NCI-H510A treated with DMSO at 0.1 percent for 48 hours (cell line): ENCODE measurements around the gene TMPRSS6.

ENCODE experiments used
- DNase-seq: peaks from one replicate; lab custom pipeline; 2025; lab: John Stamatoyannopoulos, UW

Gene TMPRSS6

DNA sequence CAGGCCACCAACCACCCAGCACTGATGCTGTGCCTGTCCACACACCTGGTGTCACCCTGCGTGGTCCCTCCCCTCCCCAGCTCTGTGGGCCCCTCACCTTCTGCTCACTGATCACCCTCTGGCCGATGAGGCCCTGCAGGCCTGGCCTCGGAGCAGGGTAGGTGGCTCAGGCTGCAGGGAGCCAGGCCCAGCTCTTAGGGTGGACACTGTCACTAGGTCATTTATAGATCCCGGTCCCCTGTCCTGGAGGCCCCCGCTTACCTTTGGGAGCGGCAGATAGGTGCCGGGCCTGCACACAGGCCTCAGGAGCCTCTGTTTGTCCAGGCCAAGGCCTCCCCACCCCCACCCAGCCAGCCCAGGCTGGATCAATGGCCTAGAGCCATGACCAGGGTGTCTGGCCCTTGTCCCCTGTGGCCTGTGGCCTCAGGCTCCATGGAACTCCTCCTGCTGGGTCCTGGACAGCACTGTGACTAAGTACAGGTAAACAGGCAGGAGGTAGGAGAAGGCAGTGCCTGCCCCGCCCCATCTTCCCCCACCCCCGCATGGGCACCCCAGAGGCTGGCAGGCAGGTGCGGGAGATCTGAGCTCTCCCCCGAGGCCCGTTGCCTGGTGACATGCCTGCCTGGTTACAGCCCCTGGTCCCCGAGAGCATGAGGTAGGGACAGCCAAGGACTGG, at the start of gene TMPRSS6:
TSS of gene TMPRSS6 (minus strand) at position 472 of the 676 bp plus-strand sequence. CDS start 6,296 bp downstream, outside the sequence.
- no peak for DNase-seq

DNA sequence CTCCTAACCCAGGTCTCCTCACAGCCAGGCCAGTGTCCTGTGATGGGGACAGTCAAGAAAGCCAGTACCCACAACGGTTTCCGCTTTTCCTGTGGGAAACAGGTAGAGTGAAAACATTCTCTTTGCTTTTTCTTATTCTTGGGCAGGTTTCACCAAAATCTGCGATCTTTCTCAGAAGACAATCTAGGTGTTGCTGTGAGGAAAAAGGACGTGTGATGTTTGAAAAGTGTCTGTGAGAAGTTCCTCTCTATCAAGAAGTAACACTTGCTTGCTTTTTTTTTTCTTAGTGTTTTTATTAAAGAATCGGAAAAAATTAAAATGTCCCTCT, 49.4 kb upstream of the TMPRSS6 start:
- DNase-seq, result no peak

DNA sequence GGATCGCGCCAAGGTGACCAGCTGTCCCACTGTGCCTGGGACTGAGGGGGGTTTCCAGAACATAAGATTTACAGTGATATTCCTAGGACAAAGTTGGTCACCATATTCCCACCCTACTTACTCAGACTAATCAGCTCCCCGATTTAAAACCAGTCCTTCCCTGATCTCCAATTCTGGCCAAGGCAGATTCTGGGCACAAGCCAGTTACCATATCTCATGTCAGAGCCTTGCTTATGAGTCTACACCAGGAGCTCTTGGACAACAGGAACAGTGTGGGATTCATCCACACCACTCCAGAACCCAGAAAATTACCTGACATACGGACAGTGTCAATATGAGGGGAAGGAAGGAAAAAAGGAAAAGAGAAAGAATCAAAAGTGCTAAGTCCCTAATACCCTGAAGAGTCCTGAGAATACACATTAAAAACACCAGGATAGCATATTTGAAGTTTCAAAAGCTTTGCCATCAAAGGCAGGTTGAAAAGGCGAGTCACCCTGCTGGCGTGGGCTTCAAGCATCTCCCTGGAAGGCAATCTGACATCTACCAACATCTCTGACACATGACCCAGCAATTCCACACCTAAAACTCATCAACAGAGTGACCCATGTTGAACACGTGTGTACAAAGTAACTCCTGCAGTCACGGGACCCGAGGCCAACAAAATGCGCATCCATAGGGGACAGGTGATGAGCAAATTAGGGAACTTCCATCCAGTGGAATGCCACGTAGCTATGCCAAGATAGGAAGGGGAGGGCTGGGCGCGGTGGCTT, 48.2 kb upstream of the TMPRSS6 start:
- DNase-seq, result no peak

DNA sequence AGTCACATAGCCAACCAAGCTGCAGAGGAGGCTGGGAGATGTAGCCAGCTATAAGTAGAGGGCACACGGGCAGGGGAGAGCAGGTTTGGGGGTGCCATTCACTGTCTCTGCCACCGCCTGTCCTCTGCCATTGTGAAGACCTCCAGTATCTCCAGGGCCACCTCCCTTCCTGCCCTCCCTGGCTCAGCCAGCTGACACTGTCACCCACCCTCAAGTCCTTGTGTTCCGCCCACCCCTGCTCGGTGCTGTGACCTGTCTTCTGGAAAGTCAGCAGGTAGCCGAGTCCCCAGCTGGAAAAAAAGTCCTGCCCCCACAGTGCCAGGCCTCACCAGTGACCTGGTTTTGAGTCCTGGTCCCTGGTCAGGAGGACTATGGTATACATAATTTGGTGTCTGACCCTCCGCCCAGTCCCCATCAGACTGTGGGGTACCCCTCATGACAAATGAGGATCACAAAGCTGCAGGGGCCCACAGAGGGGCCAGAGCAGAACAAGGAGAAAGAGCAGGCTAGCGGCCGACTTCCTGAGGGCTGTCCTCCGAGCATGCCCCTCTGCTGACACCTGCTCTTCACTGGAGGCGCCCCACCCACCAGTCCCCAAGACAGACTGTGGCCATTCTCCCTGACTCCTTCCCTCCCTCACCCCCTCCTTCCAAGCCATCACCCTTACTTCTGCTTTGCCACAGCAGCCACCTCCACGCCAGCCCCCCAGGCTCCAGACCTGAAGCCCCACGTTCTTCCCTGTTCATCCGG, 47.3 kb upstream of the TMPRSS6 start:
- no peak for DNase-seq

DNA sequence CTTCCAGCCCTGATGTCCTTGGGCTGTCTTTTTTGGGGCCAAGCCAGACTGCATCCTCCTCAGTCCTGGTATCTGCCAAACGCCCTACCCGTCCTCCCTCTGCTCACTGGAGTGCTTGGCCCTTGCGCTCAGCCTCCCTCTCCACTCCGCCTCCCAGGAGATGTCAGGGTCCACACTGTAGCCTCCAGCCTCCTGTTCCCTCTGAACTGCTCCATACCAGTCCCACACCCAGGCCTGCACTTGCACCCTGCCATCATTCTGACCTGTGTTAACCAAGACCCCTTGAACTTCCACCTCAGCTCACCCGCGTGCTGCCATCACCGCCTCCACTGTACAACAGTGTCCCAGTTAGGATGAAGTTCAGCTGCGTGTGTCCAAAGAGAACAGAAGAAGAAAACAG, 46.5 kb upstream of the TMPRSS6 start:
- no peak for DNase-seq

DNA sequence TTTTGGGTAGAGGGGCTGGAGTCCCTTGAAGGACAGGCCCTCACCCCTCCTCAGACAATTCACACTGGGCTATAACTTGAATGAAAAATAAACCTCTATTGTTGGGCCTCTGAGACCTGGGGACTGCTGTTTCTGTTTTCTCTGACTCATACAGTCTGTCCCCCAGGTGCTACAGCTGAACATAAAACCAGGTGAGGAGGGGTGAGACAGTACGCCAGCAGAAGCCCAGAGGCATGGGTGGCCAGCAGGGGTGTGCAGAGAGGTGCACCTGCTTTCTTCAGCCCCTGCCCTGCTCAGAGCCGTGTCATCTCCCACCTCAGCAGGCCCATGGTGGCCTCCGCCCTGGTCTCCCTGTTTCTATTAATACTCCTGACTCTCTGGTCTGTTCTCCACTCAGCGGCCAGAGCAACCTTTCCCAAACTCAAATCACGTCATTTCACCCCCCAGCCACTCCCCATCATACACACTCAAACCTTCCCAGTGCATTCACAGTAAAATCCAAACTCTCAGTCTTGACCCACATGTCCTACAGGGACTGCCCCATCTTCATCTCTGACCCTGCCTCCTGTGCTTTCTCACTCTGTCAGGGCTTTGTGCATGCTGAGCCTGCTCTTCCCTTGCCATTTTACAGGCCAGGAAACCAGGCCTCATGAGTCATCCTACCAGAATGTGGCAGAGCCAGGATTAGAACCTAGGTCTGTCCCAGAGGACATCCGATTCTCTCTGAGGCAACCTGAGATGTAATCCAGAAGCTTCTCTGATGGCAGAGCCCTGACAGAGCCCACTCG, 45.6 kb upstream of the TMPRSS6 start:
- DNase-seq, result no peak

DNA sequence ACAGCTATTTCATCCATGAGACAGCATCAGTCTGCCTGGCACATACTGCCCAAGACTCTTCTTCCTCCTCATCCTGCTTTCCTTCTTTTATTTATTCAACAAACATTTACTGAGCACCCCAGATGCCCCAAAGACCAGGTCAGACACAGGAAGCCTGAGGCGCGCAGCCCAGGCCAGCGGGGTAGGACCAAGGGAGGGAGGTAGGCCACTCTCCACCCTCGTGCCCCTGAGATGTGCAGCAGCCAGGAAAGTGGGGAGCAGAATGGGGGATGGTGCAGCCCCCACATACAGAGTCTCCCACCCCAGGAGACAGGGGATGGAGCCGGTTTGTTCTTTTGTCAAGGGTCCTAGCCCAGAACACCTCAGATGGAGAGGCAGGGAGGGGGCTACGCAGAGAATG, 44.4 kb upstream of the TMPRSS6 start:
- DNase-seq, result no peak

DNA sequence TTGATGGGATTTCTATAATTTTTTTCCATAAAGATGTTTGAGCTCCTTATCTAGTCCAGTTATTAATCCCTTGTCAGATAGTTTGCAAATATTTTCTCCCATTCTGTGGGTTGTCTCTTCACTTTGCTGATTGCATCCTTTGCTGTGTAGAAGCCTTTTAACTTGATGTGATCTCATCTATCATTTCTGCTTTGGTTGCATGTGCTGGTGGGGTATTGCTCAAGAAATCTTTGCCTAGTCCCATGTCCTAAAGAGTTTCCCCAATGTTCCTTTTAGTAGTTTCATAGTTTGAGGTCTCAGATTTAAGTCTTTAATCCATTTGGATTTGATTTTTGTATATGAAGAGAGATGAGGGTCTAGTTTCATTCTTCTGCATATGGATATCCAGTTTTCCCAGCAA, 41.9 kb upstream of the TMPRSS6 start:
- no peak for DNase-seq

DNA sequence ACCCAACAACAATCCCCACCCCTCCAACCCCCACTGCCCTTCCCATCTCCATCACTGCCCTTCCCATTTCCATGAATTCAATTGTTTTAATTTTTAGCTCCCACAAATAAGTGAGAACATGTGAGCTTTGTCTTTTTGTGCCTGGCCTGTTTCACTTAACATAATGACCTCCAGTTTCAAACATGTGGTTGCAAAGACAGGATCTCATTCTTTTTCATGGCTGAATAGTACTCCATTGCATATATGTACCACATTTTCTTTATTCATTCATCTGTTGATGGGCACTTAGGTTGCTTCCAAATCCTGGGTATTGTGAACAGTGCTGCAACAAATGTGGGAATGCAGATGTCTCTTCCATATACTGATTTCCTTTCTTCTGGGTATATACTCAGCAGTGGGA, 41.2 kb upstream of the TMPRSS6 start:
- DNase-seq, result no peak

DNA sequence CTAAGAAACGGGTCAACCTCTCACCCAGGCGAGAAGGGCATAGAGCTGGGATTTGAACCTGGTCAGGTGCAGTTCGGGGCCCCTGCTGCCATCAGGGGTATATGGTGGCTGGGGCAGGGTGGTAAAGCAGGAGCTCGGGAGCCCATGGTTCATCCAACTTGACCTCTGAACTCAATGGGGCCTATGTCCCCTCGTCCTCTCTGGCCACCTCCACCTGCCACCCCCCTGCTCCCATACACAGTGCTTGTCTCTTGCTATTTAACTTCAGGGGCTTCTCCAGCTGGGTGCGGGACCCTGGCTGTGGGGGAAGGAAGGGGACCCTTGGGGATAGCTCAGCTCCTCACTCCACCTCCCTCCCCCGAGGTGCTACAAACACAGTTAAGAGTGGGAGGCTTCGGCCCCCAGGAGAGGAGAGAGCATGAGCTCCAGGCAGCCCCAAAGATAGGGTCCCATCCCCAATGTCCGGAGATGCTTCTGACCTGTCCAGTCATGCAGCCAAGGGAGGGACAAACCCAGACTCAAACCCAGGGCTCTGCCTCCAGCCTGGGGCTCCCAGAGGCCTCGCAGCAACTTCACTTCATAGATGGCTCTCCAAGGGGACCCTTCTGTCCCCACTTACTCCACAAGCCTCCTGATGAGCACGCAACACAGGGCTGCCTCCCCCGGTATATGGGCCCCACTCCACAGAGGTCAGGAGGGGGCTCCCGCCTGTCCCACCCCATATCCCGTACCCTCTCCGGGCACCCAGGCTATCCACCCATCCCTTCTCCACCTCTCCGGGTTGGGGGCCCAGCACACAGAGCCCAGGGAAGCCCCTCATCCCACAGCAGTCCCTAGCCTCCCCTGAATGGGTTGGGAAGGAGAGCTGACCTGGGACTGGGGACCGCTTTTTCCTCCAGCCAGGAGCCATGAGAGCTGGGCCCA, 39.5 kb upstream of the TMPRSS6 start:
- no peak for DNase-seq

DNA sequence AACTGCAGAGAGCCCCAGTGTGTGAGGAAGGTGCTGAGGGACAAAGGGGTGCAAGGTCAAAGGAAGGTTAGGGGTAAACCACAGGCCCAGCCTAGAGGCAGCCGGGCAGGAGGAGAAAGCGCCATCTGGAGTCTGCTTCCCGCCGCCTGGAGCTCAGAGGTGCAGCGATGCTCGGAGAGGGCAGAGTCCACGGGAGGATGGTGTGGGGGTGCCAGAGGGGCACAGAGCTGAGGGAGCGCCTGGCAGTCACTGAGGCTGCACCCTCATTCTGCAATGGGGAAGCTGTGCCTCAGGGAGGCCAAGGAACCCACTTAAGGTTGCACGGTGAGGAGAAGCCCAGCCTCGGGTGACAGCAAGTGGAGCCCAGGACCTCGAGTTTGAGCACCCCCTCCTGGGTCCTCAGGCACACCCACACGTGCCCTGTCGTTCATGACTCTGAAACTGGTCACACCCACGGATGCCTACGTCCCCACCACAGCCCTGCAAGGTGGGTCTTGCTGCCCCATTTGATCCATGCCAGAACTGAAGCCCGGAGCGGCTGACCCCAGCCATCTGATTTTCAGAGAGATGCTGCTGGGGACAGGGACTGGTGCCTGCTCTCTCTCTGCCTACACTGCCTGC, 38.6 kb upstream of the TMPRSS6 start:
- DNase-seq, result no peak

DNA sequence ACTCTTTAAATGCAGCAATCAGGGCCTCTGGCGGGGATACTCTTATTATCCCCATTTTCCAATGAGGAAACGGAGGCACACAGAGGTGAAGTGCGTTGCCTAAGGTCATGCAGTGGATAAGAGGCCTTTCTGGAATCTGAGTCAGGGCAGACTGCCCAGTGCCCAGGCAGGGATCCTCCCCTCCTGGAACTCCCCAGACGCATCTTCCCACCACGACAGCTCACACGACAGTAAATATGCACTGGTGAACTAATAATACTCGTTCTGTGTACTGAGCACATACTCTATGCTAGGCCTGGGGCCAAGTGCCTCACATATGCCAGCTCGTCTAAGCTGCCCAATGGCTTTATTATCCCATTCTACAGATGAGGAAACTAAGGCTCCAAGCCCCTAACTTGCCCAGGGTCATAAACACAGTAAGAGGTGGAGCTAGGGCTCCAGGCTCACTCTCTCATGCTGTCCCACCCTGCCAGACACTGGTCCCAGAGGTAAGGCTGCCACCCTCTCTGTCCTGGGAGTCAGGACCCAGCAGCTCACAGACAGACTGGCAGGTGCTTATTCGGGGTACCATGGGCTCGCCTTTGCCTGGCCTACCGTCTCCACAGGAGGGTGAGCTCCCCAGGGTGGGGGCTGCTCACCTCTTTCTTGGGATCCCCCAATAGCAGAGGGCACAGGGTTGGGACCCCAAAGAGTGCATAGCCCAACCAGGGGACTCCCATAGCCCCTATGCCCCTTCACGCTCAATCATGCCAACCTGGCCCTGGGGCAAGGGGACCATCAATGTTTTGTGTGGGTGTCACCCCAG, 37.9 kb upstream of the TMPRSS6 start:
- no peak for DNase-seq

DNA sequence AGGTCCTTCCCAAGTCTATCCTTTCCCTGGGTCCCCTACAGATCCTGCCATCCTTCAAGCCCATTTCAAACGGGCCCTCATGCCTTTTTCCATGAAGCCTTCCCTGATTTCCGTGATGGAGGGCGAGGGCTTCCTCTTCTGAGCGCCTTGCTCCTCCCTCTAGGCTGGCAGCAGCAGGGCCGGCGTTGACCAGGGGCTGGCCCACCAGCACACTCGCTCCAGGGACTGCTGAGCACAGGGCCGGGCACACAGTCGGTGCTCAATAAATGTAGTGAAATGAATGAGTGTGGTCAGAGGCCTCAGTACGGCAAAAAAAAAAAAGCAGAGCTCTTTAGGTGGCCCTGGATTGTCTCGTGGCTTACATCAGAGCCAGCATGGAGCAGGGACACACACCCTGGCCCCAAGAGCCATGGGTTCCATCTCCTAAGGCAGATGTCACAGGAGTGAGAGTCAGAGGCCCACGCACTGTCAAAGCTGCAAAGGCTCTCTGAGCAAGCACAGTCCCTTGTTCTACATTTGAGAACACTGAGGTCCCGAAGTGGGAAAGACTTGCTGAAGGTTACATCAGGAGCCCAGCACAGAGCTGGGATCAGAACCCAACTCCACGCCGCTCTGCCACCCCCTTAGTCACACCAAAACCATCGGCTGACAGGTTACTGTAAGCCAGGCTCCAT, 37.1 kb upstream of the TMPRSS6 start:
- no peak for DNase-seq

DNA sequence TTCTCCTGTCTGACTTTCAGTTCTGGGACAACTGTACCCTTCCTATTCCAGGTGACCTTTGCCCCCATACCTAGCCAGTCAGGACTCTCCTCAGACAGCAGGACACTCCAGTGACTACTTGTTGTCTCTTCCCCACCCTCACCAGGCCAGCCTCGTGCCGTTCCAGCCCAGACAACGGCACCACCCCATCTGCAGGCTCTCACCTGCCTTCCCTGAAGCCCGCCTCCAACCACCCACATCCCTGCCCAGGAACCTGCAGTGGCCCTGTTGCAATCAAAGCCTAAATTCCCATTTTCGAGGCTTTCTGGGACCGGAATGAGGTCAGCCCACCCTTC, 36.5 kb upstream of the TMPRSS6 start:
- no peak for DNase-seq

DNA sequence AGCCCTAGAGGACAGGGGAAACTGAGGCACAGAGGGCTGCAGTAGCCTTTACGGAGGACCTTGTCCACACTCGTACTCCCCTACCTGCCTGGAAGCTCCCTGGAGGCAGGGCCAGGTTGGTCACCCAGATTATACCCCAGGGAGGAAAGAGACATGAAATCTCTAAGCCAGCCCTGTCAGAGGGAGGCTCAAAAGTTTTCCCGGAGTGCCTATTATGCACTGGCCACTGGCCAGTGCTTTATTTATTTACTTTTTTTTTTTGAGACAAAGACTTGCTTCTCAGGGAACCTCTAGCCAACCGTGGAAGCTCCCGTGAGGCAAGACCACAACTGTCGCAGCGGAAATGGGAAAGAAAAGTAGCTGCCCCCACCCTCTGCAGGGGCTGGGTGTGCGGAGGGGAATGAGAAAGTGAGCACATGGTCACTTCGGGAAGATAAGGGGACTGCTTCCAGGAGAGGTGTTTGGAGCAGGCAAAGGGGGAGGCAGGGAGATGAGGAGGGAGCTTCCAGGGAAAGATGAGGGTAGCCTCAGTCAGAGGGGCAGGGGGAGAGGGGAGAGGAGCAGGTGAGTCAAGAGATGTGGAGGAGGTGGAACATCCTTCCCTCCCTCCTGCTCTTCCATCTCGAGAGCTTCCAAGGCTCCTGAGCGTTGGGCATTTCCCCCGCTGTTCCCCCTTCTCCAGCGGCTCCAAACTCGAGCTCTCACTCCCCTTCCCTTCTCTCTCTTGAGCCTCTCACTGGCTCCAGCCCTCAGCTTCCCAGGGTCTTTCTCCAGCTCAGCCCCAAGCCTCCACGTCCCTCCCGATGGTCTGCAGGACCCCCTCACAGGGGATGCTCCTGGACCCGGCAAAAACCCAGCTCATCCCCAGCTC, 35.9 kb upstream of the TMPRSS6 start:
- no peak for DNase-seq

DNA sequence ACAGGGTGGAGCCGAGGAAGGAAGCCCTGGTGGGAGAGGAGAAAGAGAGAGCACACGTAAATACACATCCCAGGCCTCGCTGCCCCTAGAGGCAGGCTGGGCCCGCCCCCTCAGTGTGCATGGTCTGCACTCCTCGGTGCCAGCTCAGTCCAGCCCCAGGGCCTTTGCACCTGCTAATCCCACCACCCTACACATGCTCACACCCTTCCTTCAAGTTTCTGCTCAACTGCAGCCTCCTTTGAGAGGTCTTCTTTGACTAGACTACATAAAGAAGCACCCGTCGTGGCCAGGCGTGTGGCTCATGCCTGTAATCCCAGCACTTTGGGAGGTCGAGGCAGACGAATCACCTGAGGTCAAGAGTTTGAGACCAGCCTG, 34.7 kb upstream of the TMPRSS6 start:
- no peak for DNase-seq

DNA sequence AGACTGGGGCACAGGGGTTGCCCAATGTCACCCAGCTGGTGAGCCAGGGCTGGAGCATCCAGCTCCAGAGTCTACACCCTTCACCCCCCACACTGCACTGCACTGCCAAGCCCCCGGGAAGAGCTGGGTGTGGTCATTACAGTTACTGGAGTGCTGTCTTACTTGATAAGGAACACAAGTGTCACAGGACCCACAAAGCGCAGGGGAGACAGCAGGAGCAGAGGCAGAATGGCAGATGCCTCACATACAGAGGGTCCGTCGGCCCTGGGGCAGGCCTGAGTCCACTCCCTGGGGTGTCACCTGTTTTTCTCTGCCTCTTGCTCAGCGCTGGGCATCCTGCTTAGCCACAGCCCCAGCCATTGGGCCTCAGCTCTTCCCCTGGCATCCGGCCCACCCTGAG, 32.5 kb upstream of the TMPRSS6 start:
- no peak for DNase-seq

DNA sequence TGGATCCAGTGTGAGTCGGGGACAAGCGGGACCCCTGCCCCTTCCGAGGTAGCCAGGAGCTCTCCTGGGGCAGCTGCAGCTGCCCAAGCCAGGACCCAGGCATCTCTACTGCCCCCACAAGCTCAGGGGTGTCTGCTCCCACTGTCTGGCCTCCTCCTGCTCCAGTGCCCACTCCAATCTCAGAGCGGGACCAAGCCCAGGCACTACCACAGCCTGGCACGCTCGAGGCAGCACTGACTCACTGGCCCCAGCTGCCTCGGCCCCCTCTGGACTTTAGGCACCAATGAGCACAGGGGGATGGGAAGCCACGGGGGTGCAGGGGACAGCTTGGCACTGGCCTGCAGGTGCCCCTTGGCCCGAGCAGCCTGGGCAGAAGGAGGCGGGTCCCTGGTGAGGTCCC, 32.0 kb upstream of the TMPRSS6 start:
- DNase-seq, result no peak
